ENCODE results near the gene SMPDL3B.

- no peak for TF ChIP-seq POLR2A (IDR thresholded peaks at IDR 0.05; ENCODE audit: low read length)
- TF ChIP-seq GATA1 (IDR thresholded peaks at IDR 0.05; ENCODE audit: low read depth, low read length): no peak
These were observed 36.9 kb downstream of the SMPDL3B start for GRCh38 chr1:27971674-27972073.
